Keratinocyte (primary cell): ENCODE results near the gene LEAP2.

Source experiments
- CTCF ChIP-seq, 3 experiments: IDR thresholded peaks in 1 of 3; conservative IDR thresholded peaks in 1 of 3; optimal IDR thresholded peaks in 1 of 3; 2 replicates in 2 of 3; 3 replicates in 1 of 3; pipeline versions ENCODE3 to v1.5.1; 2011; ENCODE audit warnings: low read length in 3 of 3, mild to moderate bottlenecking in 3 of 3, moderate library complexity in 2 of 3, control low read depth in 1 of 3, inconsistent platforms in 1 of 3; ENCODE audit not compliant: insufficient read depth in 2 of 3; ENCODE audit errors: extremely low read depth in 1 of 3
- EZH2 ChIP-seq: IDR thresholded peaks from one replicate; pipeline ENCODE4 v1.6.1; 2012; ENCODE audit warnings: inconsistent platforms, mild to moderate bottlenecking, low read length, moderate library complexity

GRCh38 chr5:132856011-132856410 lies 17.5 kb upstream of the LEAP2 start:
- TF ChIP-seq CTCF (optimal IDR thresholded peaks at IDR 0.05 in 1 of 3, IDR thresholded peaks at IDR 0.05 in 1 of 3, conservative IDR thresholded peaks at IDR 0.05 in 1 of 3; ENCODE audit: extremely low read depth in 1 of 3, insufficient read depth in 2 of 3, low read length in 3 of 3), result no peak
- TF ChIP-seq EZH2, result no peak
